GM12878 (cell line): ENCODE data around the gene TBC1D12. TPM values are rescaled to one million over a fixed set of nuclear protein-coding genes. Genes with fewer than 3 reads are reported as not detected.
"Not testable (repeated sequence)": the region's sequence is repeated elsewhere in the genome, so short reads cannot be mapped to it uniquely, and the experiment has no call there.

Experiments used
- ATAC-seq: fragments of 200-7000 bp; cut with Tn5 transposase; 3 replicates; pipeline ENCODE4 v1.9.1; 2020; ENCODE audit warnings: mild to moderate bottlenecking, moderate library complexity
- BruUV-seq: library from RNA; stranded (reverse); fragments of 400-500 nt; replicated peaks from 2 replicates; lab custom pipeline; 2021; lab: Mats Ljungman, UMichigan
- CTCF ChIA-PET: fragments of 300-600 bp; sonication (Branson Sonifier 250); formaldehyde crosslinking; extraction: SDS; loops from one replicate; lab custom pipeline; 2021; ENCODE audit warnings: inconsistent platforms; lab: Yijun Ruan, JAX
- POLR2A ChIA-PET: fragments of 350-600 bp; formaldehyde crosslinking; extraction: SDS; loops from one replicate; lab custom pipeline; 2021; ENCODE audit warnings: inconsistent platforms; lab: Charles Lee
- RAD21 ChIA-PET: fragments of 300-600 bp; sonication (Branson Sonifier 250); formaldehyde crosslinking; loops from one replicate; lab custom pipeline; 2023; ENCODE audit warnings: antibody characterized with exemption; ENCODE audit not compliant: unreplicated experiment; lab: Charles Lee
- SMC1A ChIA-PET: fragments of 300-600 bp; sonication (Branson Sonifier 250); formaldehyde crosslinking; loops from one replicate; lab custom pipeline; 2023; ENCODE audit not compliant: unreplicated experiment, uncharacterized antibody; lab: Charles Lee
- DNase-seq: peaks from one replicate; pipeline ENCODE4 v3.0.0-alpha.2; 2011; ENCODE audit warnings: low read depth, low spot score
- FAIRE-seq: peaks from 3 replicates; lab custom pipeline; 2011; peaks lifted over from hg19 to GRCh38; lab: Jason Lieb, UNC
- H2AFZ ChIP-seq: 2 replicates; pipeline ENCODE4 v1.6.0; 2011; ENCODE audit warnings: low read depth, low read length, control low read depth; ENCODE audit not compliant: control insufficient read depth
- H3K27ac ChIP-seq: 2 replicates; pipeline ENCODE4 v1.5.1; 2011; ENCODE audit warnings: control low read depth; ENCODE audit not compliant: control insufficient read depth, insufficient read depth
- H3K27me3 ChIP-seq, 2 experiments: replicated peaks in 1 of 2; 2 replicates each; pipeline versions ENCODE4 v1.6.0 to v1.6.1; 2011; ENCODE audit warnings: low read length in 1 of 2; ENCODE audit not compliant: control insufficient read depth in 2 of 2, insufficient read depth in 2 of 2
- H3K36me3 ChIP-seq, 2 experiments: 2 replicates each; pipeline ENCODE4 v1.5.1; 2011; ENCODE audit warnings: low read length in 1 of 2; ENCODE audit not compliant: control insufficient read depth in 2 of 2, insufficient read depth in 2 of 2
- H3K4me1 ChIP-seq: 2 replicates; pipeline ENCODE4 v1.6.1; 2011; ENCODE audit warnings: mild to moderate bottlenecking, low read length, moderate library complexity, mixed read lengths; ENCODE audit not compliant: control insufficient read depth, insufficient read depth
- H3K4me2 ChIP-seq: 2 replicates; pipeline ENCODE4 v1.6.0; 2011; ENCODE audit warnings: control low read depth; ENCODE audit not compliant: control insufficient read depth, insufficient read depth
- H3K4me3 ChIP-seq: fragments of 200-600 bp; sonication (generic); 2 replicates; pipeline ENCODE4 v1.5.1; 2016
- H3K79me2 ChIP-seq: 2 replicates; pipeline ENCODE4 v1.6.0; 2011; ENCODE audit warnings: low read length; ENCODE audit not compliant: control insufficient read depth, insufficient read depth
- H3K9ac ChIP-seq: 2 replicates; pipeline ENCODE4 v1.8.0; 2011; ENCODE audit warnings: low read length, control low read depth, mixed read lengths; ENCODE audit not compliant: control insufficient read depth, insufficient read depth
- H3K9me3 ChIP-seq: replicated peaks from 3 replicates; pipeline ENCODE4 v1.5.1; 2011; ENCODE audit warnings: mild to moderate bottlenecking, low read length; ENCODE audit not compliant: control insufficient read depth, insufficient read depth
- H4K20me1 ChIP-seq: 2 replicates; pipeline ENCODE4 v1.6.0; 2011; ENCODE audit not compliant: control insufficient read depth, insufficient read depth
- ATF3 ChIP-seq: IDR thresholded peaks from 2 replicates; pipeline ENCODE4 v1.6.1; 2011; ENCODE audit warnings: low read depth, mild to moderate bottlenecking, low read length, moderate library complexity, borderline replicate concordance; ENCODE audit errors: extremely low read depth
- ATF7 ChIP-seq: fragments of 450-650 bp; IDR thresholded peaks from 2 replicates; pipeline ENCODE4 v1.6.1; 2016; ENCODE audit warnings: low read depth, mild to moderate bottlenecking
- CREM ChIP-seq: IDR thresholded peaks from 2 replicates; pipeline ENCODE4 v1.6.1; 2014; ENCODE audit warnings: antibody characterized with exemption, low read depth
- IRF4 ChIP-seq: IDR thresholded peaks from 2 replicates; pipeline ENCODE4 v1.6.1; 2011; ENCODE audit warnings: low read depth, low read length
- KAT2A ChIP-seq: conservative IDR thresholded peaks from 2 replicates; pipeline ENCODE4 v1.6.1; 2011; ENCODE audit warnings: low read depth, low read length; ENCODE audit not compliant: control insufficient read depth
- MTA2 ChIP-seq: fragments of 450-650 bp; IDR thresholded peaks from 2 replicates; pipeline ENCODE4 v1.6.1; 2016; ENCODE audit warnings: low read depth, mild to moderate bottlenecking, moderate library complexity
- POLR2AphosphoS2 ChIP-seq: IDR thresholded peaks from 2 replicates; pipeline ENCODE4 v1.6.1; 2011; ENCODE audit warnings: low read depth, mild to moderate bottlenecking, low read length, improper control_type of control experiment, moderate library complexity
- SP1 ChIP-seq: IDR thresholded peaks from one replicate; pipeline ENCODE4 v1.6.1; 2011; ENCODE audit warnings: low read depth, low read length
- USF1 ChIP-seq: IDR thresholded peaks from 2 replicates; pipeline ENCODE4 v1.6.1; 2011; ENCODE audit warnings: borderline replicate concordance, low read depth, mild to moderate bottlenecking, moderate library complexity, mixed read lengths, low read length; ENCODE audit not compliant: insufficient read depth; ENCODE audit errors: extremely low read length
- ZBTB33 ChIP-seq: fragments of 450-650 bp; IDR thresholded peaks from 2 replicates; pipeline ENCODE4 v1.6.1; 2017; ENCODE audit warnings: mild to moderate bottlenecking
- ZZZ3 ChIP-seq: IDR thresholded peaks from 2 replicates; pipeline ENCODE4 v1.6.1; 2011; ENCODE audit warnings: low read depth; ENCODE audit not compliant: control insufficient read depth, insufficient read length
- WGBS: methylation state at CpG from one replicate; pipeline ENCODE4 v1.1.6; 2016; ENCODE audit warnings: low lambda C conversion rate; ENCODE audit not compliant: insufficient replicate concordance, insufficient coverage; ENCODE audit errors: missing lambda C conversion rate; 5-methylcytosine and 5-hydroxymethylcytosine counted together
- in situ Hi-C: fragments of 300-500 bp; cut with MboI; formaldehyde crosslinking; loops from 9 replicates; pipeline ENCODE4 v1.14.3; 2018; ENCODE audit warnings: mixed read lengths
- intact Hi-C: fragments of 100-400 bp; cut with micrococcal nuclease; formaldehyde crosslinking; loops from one replicate; pipeline ENCODE4 v1.14.2; 2022; ENCODE audit not compliant: unreplicated experiment
- polyA plus RNA-seq, 11 experiments: library from polyadenylated mRNA; depleted of rRNA in 4 of 11; unstranded in 6 of 11; stranded (reverse) in 5 of 11; fragments of >200 nt; fragmentation: Nextera tagmentation in 4 of 11; fragmentation: Illumina TruSeq in 1 of 11; extraction: Ambion mirVana in 4 of 11; extraction: Trizol in 1 of 11; gene quantifications; 1 replicate in 1 of 11; 2 replicates in 10 of 11; pipeline versions ENCODE4 v1.2.1 to v1.2.3, GENCODE V29; 2011 to 2016; ENCODE audit warnings: inconsistent platforms in 2 of 11, missing spikeins in 2 of 11, low read depth in 1 of 11
- total RNA-seq, 4 experiments: library from RNA; depleted of rRNA in 3 of 4; stranded (reverse); fragments of >200 nt in 3 of 4; fragmentation: Illumina TruSeq in 1 of 4; extraction: Trizol in 1 of 4; gene quantifications; 2 replicates each; pipeline versions ENCODE4 v1.2.1 to v1.2.3, GENCODE V29; 2013 to 2021

Gene TBC1D12
- total and polyA plus RNA-seq, 10 of the 15 experiments (the other 5 are each of a cell fraction or from before 2014, with no cell fraction given), result 2.6 to 7.5 (median 3.8) TPM

- TF ChIP-seq POLR2AphosphoS2, result no peak
Measured at GRCh38 chr10:94533027-94533426, 130.7 kb downstream of the TBC1D12 start (continued).

- FAIRE-seq, POLR2A ChIA-PET, ATAC-seq, H2AFZ ChIP-seq, H3K4me1 ChIP-seq, CTCF ChIA-PET, H3K4me2 ChIP-seq, H3K27ac ChIP-seq, BruUV-seq, H3K27me3 ChIP-seq, H3K4me3 ChIP-seq, H3K36me3 ChIP-seq, H3K9ac ChIP-seq, in situ Hi-C loops, H3K9me3 ChIP-seq, H4K20me1 ChIP-seq, DNase-seq: not testable (repeated sequence)
- H3K79me2 ChIP-seq, result peaks cover 19% of the 10 kb centered on the region
- intact Hi-C loops, result loop anchor here (10.0 kb wide), 1 partner anchor 187 kb away; no protein-coding TSS in a partner anchor
- ChIA-PET SMC1A (interaction anchor here (1.3 kb wide), 1 partner anchor 17 kb away, joined by 3 read pairs; no protein-coding TSS in a partner anchor), RAD21 (interaction anchor here (1.3 kb wide), 1 partner anchor 78 kb away, joined by 3 read pairs; no protein-coding TSS in a partner anchor)
- WGBS, result 98% methylated on average over 2 of the region's 2 CpGs
Measured at GRCh38 chr10:94542282-94542681, 139.9 kb downstream of the TBC1D12 start.

GRCh38 chr10:94545391-94546048, 143.2 kb downstream of the TBC1D12 start, which contains the start of gene HELLS:
HELLS (plus strand) TSS chr10:94545788; CDS start chr10:94545922, 134 bp downstream.
- Histone ChIP-seq H3K4me3 (peak within 1 kb of the TSS; percentile 85), H3K4me1 (peaks cover 5% of the 10 kb centered on the region), H3K79me2 (peaks cover 42% of the 10 kb centered on the region), H4K20me1 (no peaks in the 10 kb centered on the region), H3K27ac (peak within 1 kb of the TSS; percentile 92), H3K36me3 (no peaks in the 10 kb centered on the region), H3K27me3 (no peaks in the 10 kb centered on the region), H3K4me2 (peak within 1 kb of the TSS; percentile 88), H3K9me3 (no peaks in the 10 kb centered on the region), H3K9ac (peak within 1 kb of the TSS; percentile 95), H2AFZ (peak within 1 kb of the TSS; percentile 91)
- peak; percentile 82 for ATAC-seq
- ChIA-PET POLR2A (interaction anchor here (0.7 to 1.0 kb wide), 4 partner anchors 21 to 184 kb away, joined by 3 to 4 read pairs (median 4); no protein-coding TSS in a partner anchor), RAD21 (no interaction called here), CTCF (interaction anchor here (0.7 kb wide), 1 partner anchor 1386 kb away, joined by 4 read pairs; no protein-coding TSS in a partner anchor), SMC1A (interaction anchor here (0.6 to 1.5 kb wide), 3 partner anchors 11 to 231 kb away, joined by 3 to 5 read pairs (median 3); no protein-coding TSS in a partner anchor)
- no TSS peak for BruUV-seq
- intact Hi-C loops (loop anchor here (5.0 to 10.0 kb wide), 2 partner anchors 143 to 191 kb away; partner anchors contain the start of gene TBC1D12), in situ Hi-C loops (no loop called here)
- peak; percentile 83 for FAIRE-seq
- peak; percentile 66 for DNase-seq
- WGBS, result 2% methylated on average over 32 of the region's 48 CpGs
- no peak for TF ChIP-seq ATF7
- TF ChIP-seq MTA2, result no peak
- TF ChIP-seq IRF4, result no peak
- TF ChIP-seq ZZZ3, result no peak
- no peak for TF ChIP-seq ATF3
- no peak for TF ChIP-seq KAT2A
- TF ChIP-seq SP1, result no peak
- 0 out of 2 replicates have a peak, but pooled peaks have one; percentile 9 for TF ChIP-seq CREM
- no peak for TF ChIP-seq ZBTB33
- TF ChIP-seq USF1, result no peak
